ENCODE results near the gene INMT. TPM values are rescaled to one million over a fixed set of nuclear protein-coding genes. Genes with fewer than 3 reads are reported as not detected.

INMT gene
- total RNA-seq, 1 donor from 2014 or later: 0.09 TPM

- Mint-ChIP-seq H3K27me3 (ENCODE audit: low read depth, unreplicated experiment) (peaks cover 57% of the 10 kb centered on the region), H3K36me3 (ENCODE audit: low read depth, unreplicated experiment) (no peaks in the 10 kb centered on the region), H3K27ac (ENCODE audit: unreplicated experiment) (no peak overlapping the region), H3K4me3 (ENCODE audit: unreplicated experiment) (peak overlapping the region; percentile 46), H3K4me1 (ENCODE audit: low read depth, unreplicated experiment) (peaks cover 5% of the 10 kb centered on the region), H3K9me3 (ENCODE audit: unreplicated experiment) (peaks cover 2% of the 10 kb centered on the region)
- DNase-seq (ENCODE audit: low read depth): no peak
- H3K36me3 ChIP-seq (ENCODE audit: insufficient read depth, low read length): no peaks in the 10 kb centered on the region
- no peaks in the 10 kb centered on the region for H4K20me1 ChIP-seq (ENCODE audit: insufficient read depth, low read length)
- no peak for FAIRE-seq
- no peaks in the 10 kb centered on the region for H3K9me3 ChIP-seq (ENCODE audit: insufficient read depth, low read depth, low read length)
- peaks cover 10% of the 10 kb centered on the region for H3K27me3 ChIP-seq (ENCODE audit: insufficient read depth, low read length)
- H3K79me2 ChIP-seq (ENCODE audit: insufficient read depth, low read length): no peaks in the 10 kb centered on the region
- H3K4me2 ChIP-seq (ENCODE audit: low read length): no peak overlapping the region
- H2AFZ ChIP-seq (ENCODE audit: low read depth, low read length): no peak overlapping the region
- TF ChIP-seq CTCF (IDR thresholded peaks at IDR 0.05; ENCODE audit: insufficient read depth, low read depth, low read length) (no peak), EZH2 (IDR thresholded peaks at IDR 0.05; ENCODE audit: insufficient read depth, low read length) (no peak)
- no peaks in the 10 kb centered on the region for H3K4me1 ChIP-seq (ENCODE audit: insufficient read depth, low read length)
- no peak overlapping the region for H3K4me3 ChIP-seq (ENCODE audit: insufficient read depth, low read depth, low read length)
- no peak overlapping the region for H3K27ac ChIP-seq (ENCODE audit: low read depth, low read length)
- H3K9ac ChIP-seq (ENCODE audit: low read length): no peak overlapping the region
Observed at GRCh38 chr7:30743371-30744074, 8.4 kb upstream of the INMT start.

- no peak overlapping the region for H3K4me3 ChIP-seq (ENCODE audit: insufficient read depth, low read depth, low read length)
- no peaks in the 10 kb centered on the region for H3K4me1 ChIP-seq (ENCODE audit: insufficient read depth, low read length)
- no peak overlapping the region for H3K9ac ChIP-seq (ENCODE audit: low read length)
- Mint-ChIP-seq H3K27me3 (ENCODE audit: low read depth, unreplicated experiment) (peaks cover 51% of the 10 kb centered on the region), H3K4me3 (ENCODE audit: unreplicated experiment) (no peak overlapping the region), H3K36me3 (ENCODE audit: low read depth, unreplicated experiment) (no peaks in the 10 kb centered on the region), H3K9me3 (ENCODE audit: unreplicated experiment) (no peaks in the 10 kb centered on the region), H3K4me1 (ENCODE audit: low read depth, unreplicated experiment) (peaks cover 5% of the 10 kb centered on the region), H3K27ac (ENCODE audit: unreplicated experiment) (no peak overlapping the region)
- DNase-seq (ENCODE audit: low read depth) (no peak), FAIRE-seq (no peak)
- no peak overlapping the region for H3K27ac ChIP-seq (ENCODE audit: low read depth, low read length)
- H3K36me3 ChIP-seq (ENCODE audit: insufficient read depth, low read length): no peaks in the 10 kb centered on the region
- no peak overlapping the region for H3K4me2 ChIP-seq (ENCODE audit: low read length)
- H2AFZ ChIP-seq (ENCODE audit: low read depth, low read length): no peak overlapping the region
- TF ChIP-seq EZH2 (IDR thresholded peaks at IDR 0.05; ENCODE audit: insufficient read depth, low read length): no peak
- TF ChIP-seq CTCF (IDR thresholded peaks at IDR 0.05; ENCODE audit: insufficient read depth, low read depth, low read length): no peak
- H4K20me1 ChIP-seq (ENCODE audit: insufficient read depth, low read length): no peaks in the 10 kb centered on the region
- no peaks in the 10 kb centered on the region for H3K9me3 ChIP-seq (ENCODE audit: insufficient read depth, low read depth, low read length)
- peaks cover 7% of the 10 kb centered on the region for H3K27me3 ChIP-seq (ENCODE audit: insufficient read depth, low read length)
- H3K79me2 ChIP-seq (ENCODE audit: insufficient read depth, low read length): no peaks in the 10 kb centered on the region
Observed at GRCh38 chr7:30744075-30744417, 7.9 kb upstream of the INMT start.

GRCh38 chr7:30745261-30745941, 6.5 kb upstream of the INMT start:
- H3K27me3 Mint-ChIP-seq (ENCODE audit: low read depth, unreplicated experiment): peaks cover 47% of the 10 kb centered on the region
- no peak for DNase-seq (ENCODE audit: low read depth)
- H3K79me2 ChIP-seq (ENCODE audit: insufficient read depth, low read length): no peaks in the 10 kb centered on the region
- H3K4me3 ChIP-seq (ENCODE audit: insufficient read depth, low read depth, low read length): no peak overlapping the region
- no peak for TF ChIP-seq CTCF (IDR thresholded peaks at IDR 0.05; ENCODE audit: insufficient read depth, low read depth, low read length)
- TF ChIP-seq EZH2 (IDR thresholded peaks at IDR 0.05; ENCODE audit: insufficient read depth, low read length): no peak
- no peak for FAIRE-seq
- H3K36me3 Mint-ChIP-seq (ENCODE audit: low read depth, unreplicated experiment): no peaks in the 10 kb centered on the region
- H3K9me3 ChIP-seq (ENCODE audit: insufficient read depth, low read depth, low read length): no peaks in the 10 kb centered on the region
- H3K9me3 Mint-ChIP-seq (ENCODE audit: unreplicated experiment): peaks cover 5% of the 10 kb centered on the region
- H3K4me2 ChIP-seq (ENCODE audit: low read length): no peak overlapping the region
- H3K4me3 Mint-ChIP-seq (ENCODE audit: unreplicated experiment): no peak overlapping the region
- H3K36me3 ChIP-seq (ENCODE audit: insufficient read depth, low read length): no peaks in the 10 kb centered on the region
- H4K20me1 ChIP-seq (ENCODE audit: insufficient read depth, low read length): no peaks in the 10 kb centered on the region
- H3K4me1 Mint-ChIP-seq (ENCODE audit: low read depth, unreplicated experiment): peaks cover 6% of the 10 kb centered on the region
- H3K27ac ChIP-seq (ENCODE audit: low read depth, low read length): no peak overlapping the region
- no peak overlapping the region for H2AFZ ChIP-seq (ENCODE audit: low read depth, low read length)
- peaks cover under 1% of the 10 kb centered on the region for H3K4me1 ChIP-seq (ENCODE audit: insufficient read depth, low read length)
- no peak overlapping the region for H3K9ac ChIP-seq (ENCODE audit: low read length)
- H3K27me3 ChIP-seq (ENCODE audit: insufficient read depth, low read length): peaks cover 2% of the 10 kb centered on the region
- no peak overlapping the region for H3K27ac Mint-ChIP-seq (ENCODE audit: unreplicated experiment)

Data from astrocyte (in vitro differentiated cells and primary cell).